BLaER1 (cell line): ENCODE data around the gene PTGIR.

Experiments
- H3K27ac ChIP-seq: shearing (Covaris generic); formaldehyde crosslinking; 2 replicates; pipeline ENCODE4 v1.8.1; 2022
- H3K27me3 ChIP-seq: shearing (Covaris generic); formaldehyde crosslinking; 2 replicates; pipeline ENCODE4 v1.8.1; 2022
- H3K36me3 ChIP-seq: shearing (Covaris generic); formaldehyde crosslinking; 2 replicates; pipeline ENCODE4 v1.8.1; 2022
- H3K4me1 ChIP-seq: shearing (Covaris generic); formaldehyde crosslinking; 2 replicates; pipeline ENCODE4 v1.8.1; 2022
- H3K4me2 ChIP-seq: shearing (Covaris generic); formaldehyde crosslinking; 2 replicates; pipeline ENCODE4 v1.8.1; 2022
- H3K4me3 ChIP-seq: shearing (Covaris generic); formaldehyde crosslinking; 2 replicates; pipeline ENCODE4 v1.8.1; 2022
- H3K9ac ChIP-seq: shearing (Covaris generic); formaldehyde crosslinking; 2 replicates; pipeline ENCODE4 v1.8.1; 2022
- H3K9me3 ChIP-seq: shearing (Covaris generic); formaldehyde crosslinking; 2 replicates; pipeline ENCODE4 v1.8.1; 2022
- H4K20me1 ChIP-seq: shearing (Covaris generic); formaldehyde crosslinking; 2 replicates; pipeline ENCODE4 v1.8.1; 2022
- Cebpa-rat ChIP-seq: shearing (Covaris generic); IDR thresholded peaks from 2 replicates; pipeline ENCODE4 v1.8.1; 2022

Gene PTGIR

GRCh38 chr19:46618670-46619231 lies 6.1 kb downstream of the PTGIR start:
- Histone ChIP-seq H3K4me1 (peaks cover 87% of the 10 kb centered on the region), H3K9ac (no peak overlapping the region), H3K9me3 (no peaks in the 10 kb centered on the region), H3K27me3 (no peaks in the 10 kb centered on the region), H3K36me3 (no peaks in the 10 kb centered on the region), H3K27ac (no peak overlapping the region), H3K4me3 (no peak overlapping the region), H4K20me1 (no peaks in the 10 kb centered on the region), H3K4me2 (peak overlapping the region; percentile 81)
- TF ChIP-seq Cebpa-rat: no peak

- Histone ChIP-seq H3K27ac (no peak overlapping the region), H3K36me3 (no peaks in the 10 kb centered on the region), H3K27me3 (no peaks in the 10 kb centered on the region), H3K4me1 (peaks cover 84% of the 10 kb centered on the region), H3K9me3 (no peaks in the 10 kb centered on the region), H3K4me3 (no peak overlapping the region), H4K20me1 (peaks cover 2% of the 10 kb centered on the region), H3K9ac (no peak overlapping the region), H3K4me2 (peak overlapping the region; percentile 86)
- no peak for TF ChIP-seq Cebpa-rat
These were observed 7.3 kb downstream of the PTGIR start for GRCh38 chr19:46617601-46618000.

GRCh38 chr19:46616631-46617322 lies 8.1 kb downstream of the PTGIR start:
- Histone ChIP-seq H3K9me3 (no peaks in the 10 kb centered on the region), H3K4me3 (peak overlapping the region; percentile 20; the same call in 1 of the 2 replicates), H3K36me3 (no peaks in the 10 kb centered on the region), H4K20me1 (peaks cover 10% of the 10 kb centered on the region), H3K27ac (peak overlapping the region; percentile 52; the same call in 1 of the 2 replicates), H3K4me1 (peaks cover 86% of the 10 kb centered on the region), H3K4me2 (peak overlapping the region; percentile 86), H3K9ac (peak overlapping the region; percentile 59), H3K27me3 (no peaks in the 10 kb centered on the region)
- no peak for TF ChIP-seq Cebpa-rat

- peak overlapping the region; percentile 86 for H3K4me2 ChIP-seq
- H3K36me3 ChIP-seq: peaks cover under 1% of the 10 kb centered on the region; the same call in 1 of the 2 replicates
- TF ChIP-seq Cebpa-rat: no peak
- H3K4me3 ChIP-seq: no peak overlapping the region
- H3K27me3 ChIP-seq: no peaks in the 10 kb centered on the region
- peaks cover 86% of the 10 kb centered on the region for H3K4me1 ChIP-seq
- peaks cover 18% of the 10 kb centered on the region for H4K20me1 ChIP-seq
- no peak overlapping the region for H3K9ac ChIP-seq
- H3K9me3 ChIP-seq: no peaks in the 10 kb centered on the region
- no peak overlapping the region for H3K27ac ChIP-seq
These were observed 8.9 kb downstream of the PTGIR start for GRCh38 chr19:46615966-46616365.

GRCh38 chr19:46614114-46614722 lies 10.7 kb downstream of the PTGIR start:
- no peaks in the 10 kb centered on the region for H3K27me3 ChIP-seq
- no peak overlapping the region for H3K9ac ChIP-seq
- H3K36me3 ChIP-seq: peaks cover 17% of the 10 kb centered on the region
- H3K4me2 ChIP-seq: peak overlapping the region; percentile 35; the same call in 1 of the 2 replicates
- peaks cover 85% of the 10 kb centered on the region for H3K4me1 ChIP-seq
- H3K27ac ChIP-seq: no peak overlapping the region
- peaks cover 36% of the 10 kb centered on the region for H4K20me1 ChIP-seq
- H3K4me3 ChIP-seq: no peak overlapping the region
- H3K9me3 ChIP-seq: no peaks in the 10 kb centered on the region
- no peak for TF ChIP-seq Cebpa-rat

- peaks cover 24% of the 10 kb centered on the region for H3K36me3 ChIP-seq
- H3K27ac ChIP-seq: no peak overlapping the region
- no peak overlapping the region for H3K4me2 ChIP-seq
- no peak for TF ChIP-seq Cebpa-rat
- no peaks in the 10 kb centered on the region for H3K27me3 ChIP-seq
- no peak overlapping the region for H3K4me3 ChIP-seq
- peaks cover 81% of the 10 kb centered on the region for H3K4me1 ChIP-seq
- peaks cover 43% of the 10 kb centered on the region for H4K20me1 ChIP-seq
- H3K9me3 ChIP-seq: no peaks in the 10 kb centered on the region
- no peak overlapping the region for H3K9ac ChIP-seq
These were observed 11.4 kb downstream of the PTGIR start for GRCh38 chr19:46613525-46613924.

- Histone ChIP-seq H3K4me3 (no peak overlapping the region), H3K9me3 (no peaks in the 10 kb centered on the region), H3K27me3 (no peaks in the 10 kb centered on the region), H3K27ac (no peak overlapping the region), H3K36me3 (peaks cover 41% of the 10 kb centered on the region), H3K9ac (no peak overlapping the region), H3K4me2 (peak overlapping the region; percentile 70), H3K4me1 (peaks cover 78% of the 10 kb centered on the region), H4K20me1 (peaks cover 60% of the 10 kb centered on the region)
- TF ChIP-seq Cebpa-rat: no peak
These were observed 13.1 kb downstream of the PTGIR start for GRCh38 chr19:46611776-46612175.

- Histone ChIP-seq H3K4me2 (peak overlapping the region; percentile 70), H3K27me3 (no peaks in the 10 kb centered on the region), H3K4me1 (peaks cover 78% of the 10 kb centered on the region), H4K20me1 (peaks cover 67% of the 10 kb centered on the region), H3K9me3 (no peaks in the 10 kb centered on the region), H3K4me3 (no peak overlapping the region), H3K27ac (no peak overlapping the region), H3K9ac (no peak overlapping the region), H3K36me3 (peaks cover 48% of the 10 kb centered on the region)
- no peak for TF ChIP-seq Cebpa-rat
These were observed 13.8 kb downstream of the PTGIR start for GRCh38 chr19:46610851-46611770.

GRCh38 chr19:46610413-46610775 lies 14.5 kb downstream of the PTGIR start:
- H3K36me3 ChIP-seq: peaks cover 55% of the 10 kb centered on the region

More at GRCh38 chr19:46610413-46610775, 14.5 kb downstream of the PTGIR start:
- Histone ChIP-seq H3K9ac (no peak overlapping the region), H3K4me1 (peaks cover 78% of the 10 kb centered on the region), H4K20me1 (peaks cover 74% of the 10 kb centered on the region), H3K27ac (no peak overlapping the region), H3K9me3 (no peaks in the 10 kb centered on the region), H3K27me3 (no peaks in the 10 kb centered on the region), H3K4me3 (no peak overlapping the region), H3K4me2 (peak overlapping the region; percentile 70)
- no peak for TF ChIP-seq Cebpa-rat
